Measurements from ENCODE around the gene SMAP2. TPM values are rescaled to one million over a fixed set of nuclear protein-coding genes. Genes with fewer than 3 reads are reported as not detected.

The SMAP2 gene
- 9.4 to 11.1 TPM (median 9.5 TPM) in 5 replicates for total RNA-seq (2022; extraction: Qiagen RNA extraction)

GRCh38 chr1:40373323-40374283 is at the start of gene SMAP2:
Gene SMAP2, plus strand, starts transcription at chr1:40373727. Its CDS starts 394 bp downstream, at chr1:40374121.

GRCh38 chr1:40449684-40450494 is 76.4 kb downstream of the SMAP2 start, which contains the start of gene ZFP69B:
Gene ZFP69B, plus strand, starts transcription at chr1:40450476. Its CDS starts 486 bp downstream, at chr1:40450962.

Other genes starting within 250 kb of the SMAP2 start
- 4.4 to 6.7 TPM (median 5.0 TPM) in 5 replicates for gene RLF, start 212.3 kb upstream of the SMAP2 start, total RNA-seq (2022; extraction: Qiagen RNA extraction)
- gene TMCO2, start 125.8 kb upstream of the SMAP2 start, total RNA-seq (2022; extraction: Qiagen RNA extraction), result not detected in 5 replicates
- 36.9 to 45.8 TPM (median 37.7 TPM) in 5 replicates for gene ZMPSTE24, start 115.5 kb upstream of the SMAP2 start, total RNA-seq (2022; extraction: Qiagen RNA extraction)
- gene COL9A2, start 56.4 kb upstream of the SMAP2 start, total RNA-seq (2022; extraction: Qiagen RNA extraction), result 0.09 to 0.39 TPM (median 0.36 TPM) in 5 replicates
- 1.3 to 2.1 TPM (median 1.9 TPM) in 5 replicates for gene ZFP69B, start 76.7 kb downstream of the SMAP2 start, total RNA-seq (2022; extraction: Qiagen RNA extraction)
- gene ZFP69, start 103.6 kb downstream of the SMAP2 start, total RNA-seq (2022; extraction: Qiagen RNA extraction), result not detected in 5 replicates
- gene EXO5, start 135.0 kb downstream of the SMAP2 start, total RNA-seq (2022; extraction: Qiagen RNA extraction), result 3.9 to 4.8 TPM (median 4.4 TPM) in 5 replicates
- gene ZNF684, start 157.9 kb downstream of the SMAP2 start, total RNA-seq (2022; extraction: Qiagen RNA extraction), result 1.8 to 2.4 TPM (median 2.1 TPM) in 5 replicates